Panc1 (cell line): Measurements from ENCODE around the gene E2F1. TPM values are rescaled to one million over a fixed set of nuclear protein-coding genes. Genes with fewer than 3 reads are reported as not detected.

Experiments used
- ATAC-seq: fragments of 200-7000 bp; cut with Tn5 transposase; 2 replicates; pipeline ENCODE4 v1.9.1; 2020; ENCODE audit warnings: mild to moderate bottlenecking, moderate library complexity
- BruUV-seq: library from RNA; stranded (reverse); fragments of 400-500 nt; replicated peaks from 2 replicates; lab custom pipeline; 2021; lab: Mats Ljungman, UMichigan
- CTCF ChIA-PET: fragments of 300-600 bp; sonication (Branson Sonifier 250); formaldehyde crosslinking; loops from one replicate; lab custom pipeline; 2022; ENCODE audit warnings: antibody characterized with exemption; lab: Charles Lee
- POLR2A ChIA-PET: fragments of 300-600 bp; sonication (Branson Sonifier 250); formaldehyde crosslinking; loops from one replicate; lab custom pipeline; 2022; ENCODE audit warnings: antibody characterized with exemption; lab: Charles Lee
- DNase-seq: peaks from one replicate; pipeline ENCODE4 v3.0.0-alpha.2; 2010; ENCODE audit warnings: low read depth, low spot score
- H3K27ac ChIP-seq: 2 replicates; pipeline ENCODE4 v1.5.1; 2011; ENCODE audit warnings: mild to moderate bottlenecking, low read length, inconsistent platforms
- H3K27me3 ChIP-seq: fragments of 200-500 bp; sonication (Bioruptor generic); 2 replicates; pipeline ENCODE4 v1.6.0; 2014; ENCODE audit warnings: low read length, inconsistent platforms; ENCODE audit not compliant: control insufficient read depth, insufficient read depth
- H3K36me3 ChIP-seq: fragments of 200-500 bp; sonication (Bioruptor generic); 2 replicates; pipeline ENCODE4 v1.5.1; 2014; ENCODE audit warnings: inconsistent platforms, mild to moderate bottlenecking, low read length, moderate library complexity; ENCODE audit not compliant: control insufficient read depth, insufficient read depth
- H3K4me1 ChIP-seq: 2 replicates; pipeline ENCODE4 v1.5.1; 2011; ENCODE audit warnings: inconsistent platforms, mild to moderate bottlenecking, low read length, moderate library complexity; ENCODE audit not compliant: control insufficient read depth, insufficient read depth
- H3K4me3 ChIP-seq, 2 experiments: 2 replicates each; pipeline ENCODE4 v1.5.1; 2011 to 2012; ENCODE audit warnings: low read depth in 2 of 2, low read length in 2 of 2, mild to moderate bottlenecking in 2 of 2, inconsistent platforms in 1 of 2, moderate library complexity in 1 of 2
- H3K9me3 ChIP-seq: fragments of 200-500 bp; sonication (Bioruptor generic); 2 replicates; pipeline ENCODE4 v1.5.1; 2014; ENCODE audit warnings: low read depth, mild to moderate bottlenecking, inconsistent platforms, low read length, moderate library complexity; ENCODE audit not compliant: control insufficient read depth, insufficient read depth
- CTCF ChIP-seq: fragments of 450-650 bp; IDR thresholded peaks from 2 replicates; pipeline ENCODE4 v1.5.1; 2017; ENCODE audit warnings: mild to moderate bottlenecking
- POLR2AphosphoS5 ChIP-seq: IDR thresholded peaks from 2 replicates; pipeline ENCODE4 v1.6.1; 2012; ENCODE audit warnings: mild to moderate bottlenecking, low read depth, low read length, moderate library complexity
- REST ChIP-seq, 2 experiments: IDR thresholded peaks; 2 replicates each; pipeline ENCODE4 v1.6.1; 2011 to 2012; ENCODE audit warnings: low read depth in 2 of 2, control low read depth in 1 of 2, low read length in 1 of 2, mild to moderate bottlenecking in 1 of 2, moderate library complexity in 1 of 2; ENCODE audit not compliant: insufficient read depth in 1 of 2
- SIN3A ChIP-seq: IDR thresholded peaks from 2 replicates; pipeline ENCODE4 v1.6.1; 2012; ENCODE audit warnings: low read depth, mild to moderate bottlenecking, low read length, moderate library complexity, borderline replicate concordance; ENCODE audit not compliant: insufficient read depth
- TCF7L2 ChIP-seq: IDR thresholded peaks from 2 replicates; pipeline ENCODE4 v1.6.1; 2011; ENCODE audit warnings: mild to moderate bottlenecking, low read depth, low read length, inconsistent platforms
- in situ Hi-C: cut with HindIII; loops from 2 replicates; pipeline ENCODE4 v1.10.0; 2016; ENCODE audit warnings: low sequenced_read_pairs, low pct_unique_long_range_greater_than_20kb
- intact Hi-C: fragments of 100-400 bp; cut with micrococcal nuclease; formaldehyde crosslinking; loops from one replicate; pipeline ENCODE4 v1.10.0; 2022; ENCODE audit not compliant: unreplicated experiment
- total RNA-seq: library from RNA; stranded (reverse); gene quantifications from one replicate; pipeline ENCODE4 v1.2.1, GENCODE V29; 2021; ENCODE audit not compliant: unreplicated experiment

Gene E2F1
- total RNA-seq, 1 experiment from 2014 or later = 64.2 TPM

GRCh38 chr20:33730946-33731692 lies 44.9 kb upstream of the E2F1 start:
- no peaks in the 10 kb centered on the region for H3K36me3 ChIP-seq
- no peak for DNase-seq
- BruUV-seq = no TSS peak
- peak overlapping the region; percentile 55 to 75 for H3K4me3 ChIP-seq
- H3K9me3 ChIP-seq = no peaks in the 10 kb centered on the region
- CTCF ChIA-PET = no interaction called here
- ATAC-seq = no peak
- H3K27me3 ChIP-seq = no peaks in the 10 kb centered on the region
- TF ChIP-seq REST (IDR thresholded peaks at IDR 0.05; ENCODE audit: insufficient read depth in 1 of 2, low read depth in 2 of 2, low read length in 1 of 2) (no peak), CTCF (no peak), TCF7L2 (no peak), SIN3A (no peak), POLR2AphosphoS5 (no peak)
- intact Hi-C loops (no loop called here), in situ Hi-C loops (no loop called here)
- POLR2A ChIA-PET = no interaction called here
- peaks cover 13% of the 10 kb centered on the region for H3K4me1 ChIP-seq
- peak overlapping the region; percentile 84 for H3K27ac ChIP-seq

GRCh38 chr20:33729101-33729500 lies 42.9 kb upstream of the E2F1 start:
- ATAC-seq = no peak
- in situ Hi-C loops = no loop called here
- POLR2A ChIA-PET = no interaction called here

More at GRCh38 chr20:33729101-33729500, 42.9 kb upstream of the E2F1 start:
- Histone ChIP-seq H3K4me3 (no peak overlapping the region), H3K27ac (no peak overlapping the region), H3K4me1 (peaks cover 8% of the 10 kb centered on the region), H3K9me3 (no peaks in the 10 kb centered on the region), H3K36me3 (no peaks in the 10 kb centered on the region), H3K27me3 (no peaks in the 10 kb centered on the region)
- CTCF ChIA-PET = interaction anchor here (0.7 kb wide), 1 partner anchor 269 kb away, joined by 6 read pairs; no protein-coding TSS in a partner anchor
- no peak for DNase-seq
- intact Hi-C loops = no loop called here
- BruUV-seq = no TSS peak
- TF ChIP-seq POLR2AphosphoS5 (no peak), TCF7L2 (no peak), REST (IDR thresholded peaks at IDR 0.05; ENCODE audit: insufficient read depth in 1 of 2, low read depth in 2 of 2, low read length in 1 of 2) (no peak)
